Smooth muscle cell (in vitro differentiated cells): Measurements from ENCODE around the gene DSG3. TPM values are rescaled to one million over a fixed set of nuclear protein-coding genes. Genes with fewer than 3 reads are reported as not detected.

Experiments used
- DNase-seq: peaks from one replicate; lab custom pipeline; 2025; ENCODE audit not compliant: unreplicated experiment; lab: John Stamatoyannopoulos, UW
- H2AFZ ChIP-seq: fragments of 200-600 bp; sonication (generic); 2 replicates; pipeline ENCODE4 v1.6.0; 2016; ENCODE audit warnings: antibody characterized with exemption, low read depth, mild to moderate bottlenecking
- H3F3A ChIP-seq: fragments of 200-600 bp; sonication (generic); 2 replicates; pipeline ENCODE4 v1.6.0; 2017; ENCODE audit warnings: antibody characterized with exemption, low read depth
- H3K27ac ChIP-seq: fragments of 200-600 bp; sonication (generic); 2 replicates; pipeline ENCODE4 v1.5.1; 2016; ENCODE audit warnings: low read depth, mild to moderate bottlenecking
- H3K27me3 ChIP-seq: fragments of 200-600 bp; sonication (generic); 2 replicates; pipeline ENCODE4 v1.6.1; 2016; ENCODE audit warnings: low read depth, mild to moderate bottlenecking
- H3K36me3 ChIP-seq: fragments of 200-600 bp; sonication (generic); 2 replicates; pipeline ENCODE4 v1.5.1; 2016; ENCODE audit warnings: low read depth
- H3K4me1 ChIP-seq: fragments of 200-600 bp; sonication (generic); 2 replicates; pipeline ENCODE4 v1.5.1; 2016; ENCODE audit warnings: low read depth
- H3K4me2 ChIP-seq: fragments of 200-600 bp; sonication (generic); 2 replicates; pipeline ENCODE4 v1.6.0; 2016; ENCODE audit warnings: mild to moderate bottlenecking
- H3K4me3 ChIP-seq: fragments of 200-600 bp; sonication (generic); 2 replicates; pipeline ENCODE4 v1.5.1; 2016; ENCODE audit warnings: mild to moderate bottlenecking
- H3K79me2 ChIP-seq: fragments of 200-600 bp; sonication (generic); 2 replicates; pipeline ENCODE4 v1.6.0; 2016; ENCODE audit warnings: low read depth, mild to moderate bottlenecking
- H3K9ac ChIP-seq: fragments of 200-600 bp; sonication (generic); 2 replicates; pipeline ENCODE4 v1.6.0; 2016; ENCODE audit warnings: low read depth
- H3K9me3 ChIP-seq: fragments of 200-600 bp; sonication (generic); replicated peaks from 2 replicates; pipeline ENCODE4 v1.5.1; 2016; ENCODE audit warnings: low read depth
- H4K20me1 ChIP-seq: fragments of 200-600 bp; sonication (generic); 2 replicates; pipeline ENCODE4 v1.6.0; 2016; ENCODE audit warnings: low read depth
- CTCF ChIP-seq: fragments of 200-600 bp; sonication (generic); IDR thresholded peaks from 2 replicates; pipeline ENCODE4 v1.5.1; 2017; ENCODE audit warnings: borderline replicate concordance, mild to moderate bottlenecking, antibody characterized with exemption; ENCODE audit not compliant: insufficient read depth, poor library complexity, severe bottlenecking
- WGBS: methylation state at CpG from one replicate; pipeline ENCODE4 v1.1.7; 2016; ENCODE audit warnings: low lambda C conversion rate; 5-methylcytosine and 5-hydroxymethylcytosine counted together
- polyA plus RNA-seq: library from polyadenylated mRNA; unstranded; fragments of >200 nt; fragmentation: Nextera tagmentation; extraction: Ambion mirVana; gene quantifications from 2 replicates; pipeline ENCODE4 v1.2.1, GENCODE V29; 2016
- total RNA-seq: library from RNA; depleted of rRNA; stranded (reverse); fragments of >200 nt; gene quantifications from 2 replicates; pipeline ENCODE4 v1.2.3, GENCODE V29; 2014

DSG3 gene
- total and polyA plus RNA-seq, 2 experiments from 2014 or later = 4.9 to 44.8 TPM

GRCh38 chr18:31450409-31450808 lies 2.9 kb downstream of the DSG3 start:
- peaks cover 8% of the 10 kb centered on the region for H3K4me1 ChIP-seq
- H4K20me1 ChIP-seq = no peaks in the 10 kb centered on the region
- H3K27me3 ChIP-seq = no peaks in the 10 kb centered on the region
- H3K9ac ChIP-seq = no peak overlapping the region
- H3K4me2 ChIP-seq = no peak overlapping the region
- H3K27ac ChIP-seq = no peak overlapping the region
- no peak for TF ChIP-seq CTCF
- H3K36me3 ChIP-seq = no peaks in the 10 kb centered on the region
- H3K9me3 ChIP-seq = no peaks in the 10 kb centered on the region
- no peaks in the 10 kb centered on the region for H3F3A ChIP-seq
- H3K4me3 ChIP-seq = no peak overlapping the region
- no peaks in the 10 kb centered on the region for H3K79me2 ChIP-seq
- no peak for DNase-seq
- H2AFZ ChIP-seq = no peak overlapping the region

DNA sequence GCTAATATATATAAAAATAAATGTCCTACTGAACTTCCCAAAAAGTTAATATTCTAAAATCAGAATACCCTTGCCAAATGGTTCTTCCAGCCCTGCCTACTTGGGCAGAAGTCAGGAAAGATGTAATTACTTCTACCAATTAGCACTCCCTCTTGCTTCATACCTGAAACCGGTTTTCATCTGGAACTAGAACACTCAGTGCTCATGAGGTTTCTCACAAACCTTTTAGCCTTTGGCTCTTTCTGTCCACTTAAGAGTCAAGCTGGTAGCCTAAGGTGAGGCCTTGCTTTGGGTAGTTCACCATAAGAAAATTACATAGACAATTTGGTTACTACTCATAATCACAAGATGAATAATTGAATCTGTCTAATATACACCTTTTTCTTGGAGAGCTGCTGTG lies 4.1 kb downstream of the DSG3 start:
- Histone ChIP-seq H4K20me1 (no peaks in the 10 kb centered on the region), H3K9ac (no peak overlapping the region), H3K27me3 (no peaks in the 10 kb centered on the region), H3K9me3 (no peaks in the 10 kb centered on the region), H3K4me2 (no peak overlapping the region), H3K79me2 (no peaks in the 10 kb centered on the region), H3K36me3 (no peaks in the 10 kb centered on the region), H2AFZ (no peak overlapping the region), H3K4me1 (peaks cover 8% of the 10 kb centered on the region), H3K27ac (peak overlapping the region; percentile 84), H3F3A (no peaks in the 10 kb centered on the region), H3K4me3 (no peak overlapping the region)
- no peak for DNase-seq
- WGBS = 71% methylated on average over 1 of the region's 1 CpG
- TF ChIP-seq CTCF = no peak

- Histone ChIP-seq H3K4me1 (peaks cover 8% of the 10 kb centered on the region), H3K27ac (peak overlapping the region; percentile 84), H3K9me3 (no peaks in the 10 kb centered on the region), H3K36me3 (no peaks in the 10 kb centered on the region), H3K27me3 (no peaks in the 10 kb centered on the region), H3F3A (no peaks in the 10 kb centered on the region), H3K79me2 (no peaks in the 10 kb centered on the region), H3K4me3 (no peak overlapping the region), H2AFZ (peak overlapping the region; percentile 14), H3K9ac (no peak overlapping the region), H3K4me2 (peak overlapping the region; percentile 20), H4K20me1 (no peaks in the 10 kb centered on the region)
- 57% methylated on average over 3 of the region's 3 CpGs for WGBS
- DNase-seq = no peak
- no peak for TF ChIP-seq CTCF
These were observed 6.6 kb downstream of the DSG3 start for GRCh38 chr18:31454066-31454708.

DNA sequence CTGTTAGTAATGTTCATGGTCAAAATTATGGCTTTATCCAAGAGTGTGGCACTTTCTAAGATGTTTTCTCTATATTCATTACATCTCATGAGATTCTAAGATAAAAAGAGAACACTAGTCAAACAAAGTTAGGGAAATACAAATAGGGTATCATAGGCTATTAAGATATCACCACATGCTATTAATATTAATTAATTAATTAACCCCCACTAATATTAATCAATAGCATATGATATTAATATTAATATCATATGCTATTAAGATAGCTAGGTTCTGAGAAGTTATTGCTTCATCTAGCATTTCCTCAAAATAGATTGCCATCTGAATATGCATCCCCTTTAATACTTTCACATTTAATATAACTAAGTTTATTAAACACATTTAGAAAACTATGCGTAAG lies 22.1 kb downstream of the DSG3 start:
- no peaks in the 10 kb centered on the region for H3F3A ChIP-seq
- no peak for DNase-seq
- no peak overlapping the region for H3K27ac ChIP-seq
- no peaks in the 10 kb centered on the region for H3K9me3 ChIP-seq
- no peak overlapping the region for H3K4me3 ChIP-seq
- no peaks in the 10 kb centered on the region for H3K79me2 ChIP-seq
- no peak overlapping the region for H3K4me2 ChIP-seq
- no peak for TF ChIP-seq CTCF
- no peak overlapping the region for H3K9ac ChIP-seq
- no peaks in the 10 kb centered on the region for H3K4me1 ChIP-seq
- H3K27me3 ChIP-seq = no peaks in the 10 kb centered on the region
- H2AFZ ChIP-seq = no peak overlapping the region
- H4K20me1 ChIP-seq = no peaks in the 10 kb centered on the region
- no peaks in the 10 kb centered on the region for H3K36me3 ChIP-seq
- WGBS = 98% methylated on average over 1 of the region's 1 CpG
